H1 (cell line): ENCODE results near the gene MTMR1.

Source experiments
- BCL11A ChIP-seq, 2 experiments: IDR thresholded peaks; one replicate each; pipeline ENCODE4 v1.6.1; 2011; ENCODE audit warnings: low read depth in 2 of 2, low read length in 2 of 2, mild to moderate bottlenecking in 2 of 2
- CHD2 ChIP-seq: IDR thresholded peaks from 2 replicates; pipeline ENCODE4 v1.6.1; 2012; ENCODE audit warnings: low read length, improper control_type of control experiment
- CTBP2 ChIP-seq: IDR thresholded peaks from 2 replicates; pipeline ENCODE4 v1.7.0; 2011; ENCODE audit warnings: borderline replicate concordance, mild to moderate bottlenecking, moderate library complexity, mixed read lengths, low read length; ENCODE audit not compliant: insufficient read depth, insufficient read length
- CTCF ChIP-seq, 3 experiments: IDR thresholded peaks; 1 replicate in 2 of 3; 2 replicates in 1 of 3; pipeline versions ENCODE4 v1.5.1 to v1.6.1; 2011; ENCODE audit warnings: low read length in 3 of 3, mild to moderate bottlenecking in 3 of 3, inconsistent platforms in 2 of 3, low read depth in 1 of 3, moderate library complexity in 1 of 3; ENCODE audit not compliant: insufficient read depth in 1 of 3; ENCODE audit errors: control extremely low read depth in 1 of 3
- EZH2 ChIP-seq: fragments of 200-600 bp; sonication (generic); IDR thresholded peaks from 2 replicates; pipeline ENCODE4 v1.7.1; 2012; ENCODE audit warnings: low read depth, mild to moderate bottlenecking, moderate library complexity, low read length, inconsistent platforms; ENCODE audit not compliant: severe bottlenecking
- KDM5A ChIP-seq: fragments of 200-600 bp; IDR thresholded peaks from 2 replicates; pipeline ENCODE4 v1.7.1; 2012; ENCODE audit warnings: mild to moderate bottlenecking, low read length, inconsistent platforms, mixed read lengths
- POLR2A ChIP-seq, 2 experiments: IDR thresholded peaks; 1 replicate in 1 of 2; 2 replicates in 1 of 2; pipeline ENCODE4 v1.6.1; 2011; ENCODE audit warnings: low read depth in 2 of 2, low read length in 2 of 2, mild to moderate bottlenecking in 2 of 2; ENCODE audit errors: control extremely low read depth in 1 of 2
- POLR2AphosphoS5 ChIP-seq: IDR thresholded peaks from 2 replicates; pipeline ENCODE4 v1.6.1; 2011; ENCODE audit warnings: low read depth, low read length
- SIN3A ChIP-seq, 2 experiments: IDR thresholded peaks in 1 of 2; conservative IDR thresholded peaks in 1 of 2; 2 replicates each; pipeline ENCODE4 v1.6.1; 2011 to 2012; ENCODE audit warnings: low read length in 2 of 2, improper control_type of control experiment in 1 of 2, low read depth in 1 of 2, mild to moderate bottlenecking in 1 of 2
- TBP ChIP-seq: IDR thresholded peaks from 2 replicates; pipeline ENCODE4 v1.6.1; 2011; ENCODE audit warnings: low read depth, low read length, improper control_type of control experiment
- TCF12 ChIP-seq: IDR thresholded peaks from 2 replicates; pipeline ENCODE4 v1.6.1; 2011; ENCODE audit warnings: low read depth, mild to moderate bottlenecking, low read length
- USF2 ChIP-seq: IDR thresholded peaks from 2 replicates; pipeline ENCODE4 v1.6.1; 2011; ENCODE audit warnings: low read length, improper control_type of control experiment
- ZNF274 ChIP-seq: IDR thresholded peaks from 2 replicates; pipeline ENCODE4 v1.7.0; 2012; ENCODE audit warnings: low read length, borderline replicate concordance; ENCODE audit errors: extremely low read depth
- TF ChIP-seq, protein P1 (sequence below): IDR thresholded peaks from 2 replicates; pipeline ENCODE4 v1.6.1; 2011; ENCODE audit warnings: low read depth, mild to moderate bottlenecking, low read length; ENCODE audit not compliant: insufficient read depth

GRCh38 chrX:150767475-150768131 is 74.4 kb downstream of the MTMR1 start:
- TF ChIP-seq CTCF (IDR thresholded peaks at IDR 0.05; ENCODE audit: control extremely low read depth in 1 of 3, insufficient read depth in 1 of 3, low read depth in 1 of 3, low read length in 3 of 3) = no peak
- TF ChIP-seq, protein P1, sequence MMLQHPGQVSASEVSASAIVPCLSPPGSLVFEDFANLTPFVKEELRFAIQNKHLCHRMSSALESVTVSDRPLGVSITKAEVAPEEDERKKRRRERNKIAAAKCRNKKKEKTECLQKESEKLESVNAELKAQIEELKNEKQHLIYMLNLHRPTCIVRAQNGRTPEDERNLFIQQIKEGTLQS = no peak
- no peak for TF ChIP-seq CTBP2
- no peak for TF ChIP-seq SIN3A (conservative IDR thresholded peaks at IDR 0.05 in 1 of 2, IDR thresholded peaks at IDR 0.05 in 1 of 2; ENCODE audit: low read depth in 1 of 2, low read length in 2 of 2)
- TF ChIP-seq ZNF274 = no peak
- no peak for TF ChIP-seq EZH2
- no peak for TF ChIP-seq USF2
- TF ChIP-seq TCF12 = no peak
- no peak for TF ChIP-seq KDM5A
- no peak for TF ChIP-seq POLR2AphosphoS5
- TF ChIP-seq BCL11A (IDR thresholded peaks at IDR 0.05; ENCODE audit: low read depth in 2 of 2, low read length in 2 of 2) = no peak
- TF ChIP-seq TBP = no peak
- TF ChIP-seq POLR2A (IDR thresholded peaks at IDR 0.05; ENCODE audit: control extremely low read depth in 1 of 2, low read depth in 2 of 2, low read length in 2 of 2) = no peak
- no peak for TF ChIP-seq CHD2
